Nephron progenitor cell (in vitro differentiated cells): ENCODE measurements around the gene SLC22A14.

Experiments used
- DNase-seq: peaks from one replicate; pipeline ENCODE4 v3.0.0; 2021
- H3K27ac Mint-ChIP-seq: 2 replicates; pipeline ENCODE4 v1.8.0; 2021; ENCODE audit warnings: mild to moderate bottlenecking, moderate library complexity, mixed read lengths
- H3K27me3 Mint-ChIP-seq: 2 replicates; pipeline ENCODE4 v1.8.0; 2021; ENCODE audit warnings: mild to moderate bottlenecking, low read depth, mixed read lengths; ENCODE audit not compliant: poor library complexity
- H3K36me3 Mint-ChIP-seq: 2 replicates; pipeline ENCODE4 v1.8.0; 2021; ENCODE audit warnings: low read depth, mixed read lengths
- H3K4me1 Mint-ChIP-seq: 2 replicates; pipeline ENCODE4 v1.8.0; 2021; ENCODE audit warnings: mixed read lengths
- H3K4me3 Mint-ChIP-seq: 2 replicates; pipeline ENCODE4 v1.8.0; 2021; ENCODE audit warnings: mild to moderate bottlenecking, moderate library complexity, mixed read lengths
- H3K9me3 Mint-ChIP-seq: 2 replicates; pipeline ENCODE4 v1.8.0; 2021; ENCODE audit warnings: mild to moderate bottlenecking, moderate library complexity, mixed read lengths
- CTCF ChIP-seq: fragments of 200-600 bp; sonication (generic); IDR thresholded peaks from 2 replicates; pipeline ENCODE4 v1.5.0; 2021; ENCODE audit warnings: antibody characterized with exemption

SLC22A14 gene

GRCh38 chr3:38367779-38368178 lies 85.7 kb downstream of the SLC22A14 start:
- Mint-ChIP-seq H3K4me1 (peaks cover 7% of the 10 kb centered on the region), H3K36me3 (peaks cover 27% of the 10 kb centered on the region)
- no peak for TF ChIP-seq CTCF

More at GRCh38 chr3:38367779-38368178, 85.7 kb downstream of the SLC22A14 start:
- H3K4me3 Mint-ChIP-seq = no peak overlapping the region
- H3K9me3 Mint-ChIP-seq = no peaks in the 10 kb centered on the region
- H3K27ac Mint-ChIP-seq = no peak overlapping the region
- no peak for DNase-seq
- no peaks in the 10 kb centered on the region for H3K27me3 Mint-ChIP-seq
